Memory B cell (primary cell): ENCODE data around the gene DTNA.
A peak's percentile ranks its signal among the peaks of the same experiment; 100 is the strongest.

ENCODE experiments used
- ATAC-seq: fragments of 150-1000 bp; cut with Tn5 transposase; 2 replicates; pipeline ENCODE4 v1.10.0; 2021; ENCODE audit warnings: low read depth, mild to moderate bottlenecking, moderate library complexity
- DNase-seq, 2 donors: peaks; one replicate each; pipeline ENCODE4 v3.0.0; 2022; ENCODE audit warnings: low spot score in 2 of 2
- H3K27ac Mint-ChIP-seq: one replicate; pipeline ENCODE4 v1.8.0; 2022; ENCODE audit warnings: mild to moderate bottlenecking, moderate library complexity, mixed read lengths
- H3K27me3 Mint-ChIP-seq: one replicate; pipeline ENCODE4 v1.8.0; 2022; ENCODE audit warnings: mixed read lengths
- H3K36me3 Mint-ChIP-seq: one replicate; pipeline ENCODE4 v1.8.0; 2022; ENCODE audit warnings: mild to moderate bottlenecking, mixed read lengths
- H3K4me1 Mint-ChIP-seq: one replicate; pipeline ENCODE4 v1.8.0; 2022; ENCODE audit warnings: mixed read lengths
- H3K4me3 Mint-ChIP-seq: one replicate; pipeline ENCODE4 v1.8.0; 2022; ENCODE audit warnings: mild to moderate bottlenecking, moderate library complexity, mixed read lengths
- H3K9me3 Mint-ChIP-seq: one replicate; pipeline ENCODE4 v1.8.0; 2022; ENCODE audit warnings: mixed read lengths

Gene DTNA

DNA sequence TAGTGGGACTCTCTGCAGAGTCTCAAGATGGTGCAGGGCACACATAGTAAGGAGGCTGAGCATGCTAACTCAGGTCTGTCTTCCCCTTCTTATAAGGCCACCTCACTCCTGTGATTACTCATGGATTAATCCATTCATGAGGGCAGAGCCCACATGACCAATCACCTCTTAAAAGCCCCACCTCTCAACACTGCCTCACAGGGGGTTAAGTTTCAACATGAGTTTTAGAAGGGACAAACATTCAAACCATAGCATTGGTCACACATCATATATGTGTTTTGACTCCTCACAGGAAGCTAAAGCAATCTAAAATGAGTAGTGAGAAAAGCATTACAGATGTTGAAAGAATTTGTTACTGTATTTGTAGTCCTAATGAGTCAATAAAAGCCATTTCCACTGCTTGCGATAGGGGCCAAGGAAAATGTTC is 57.5 kb downstream of the DTNA start:
- Mint-ChIP-seq H3K27me3 (peaks cover 1% of the 10 kb centered on the region), H3K4me1 (no peaks in the 10 kb centered on the region), H3K36me3 (no peaks in the 10 kb centered on the region), H3K9me3 (peaks cover 2% of the 10 kb centered on the region), H3K4me3 (no peak overlapping the region), H3K27ac (no peak overlapping the region)
- DNase-seq (no peak), ATAC-seq (no peak)

DNA sequence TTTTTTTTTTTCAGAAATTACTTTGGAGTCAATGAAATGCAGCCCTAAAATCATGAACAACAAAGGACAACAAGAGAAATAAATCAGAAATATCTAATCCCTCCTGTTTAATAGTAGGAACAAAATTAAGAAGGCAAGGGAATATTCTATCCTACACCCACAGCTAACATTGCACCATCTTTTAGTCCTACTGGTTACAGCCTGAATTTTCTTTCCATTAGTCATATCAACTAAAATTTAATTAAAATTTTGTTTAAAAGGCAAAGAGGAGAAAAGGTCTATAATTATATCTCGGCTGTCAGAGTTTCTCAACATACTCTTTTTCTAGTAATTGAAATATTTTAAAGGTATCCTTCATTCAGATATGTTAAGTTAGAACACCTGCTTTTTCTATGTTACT is 61.9 kb downstream of the DTNA start:
- Mint-ChIP-seq H3K4me3 (no peak overlapping the region), H3K4me1 (no peaks in the 10 kb centered on the region), H3K36me3 (no peaks in the 10 kb centered on the region), H3K9me3 (peaks cover 2% of the 10 kb centered on the region), H3K27ac (no peak overlapping the region), H3K27me3 (peaks cover 6% of the 10 kb centered on the region)
- ATAC-seq = no peak
- DNase-seq = no peak

DNA sequence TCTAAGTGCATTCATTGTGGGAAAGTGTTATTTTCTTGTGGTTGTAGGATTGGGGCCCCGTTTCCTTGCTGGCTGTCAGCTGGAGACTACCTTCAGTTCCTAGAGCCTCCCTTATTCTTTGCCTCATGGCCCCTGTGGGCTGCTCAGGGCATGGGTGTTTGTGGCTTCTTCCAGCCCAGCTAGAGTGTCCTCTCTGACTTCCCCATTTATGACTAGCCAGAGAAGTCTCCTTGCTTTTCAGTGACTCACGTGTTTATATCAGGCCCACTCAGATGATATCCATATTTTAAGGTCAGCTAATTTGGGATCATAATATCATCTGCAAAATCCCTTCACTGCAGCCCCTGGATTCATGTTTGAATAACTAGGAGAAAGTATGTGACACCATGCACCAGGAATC is 62.8 kb downstream of the DTNA start:
- DNase-seq (no peak), ATAC-seq (no peak)
- H3K36me3 Mint-ChIP-seq = no peaks in the 10 kb centered on the region
- no peaks in the 10 kb centered on the region for H3K4me1 Mint-ChIP-seq
- no peak overlapping the region for H3K27ac Mint-ChIP-seq
- peaks cover 2% of the 10 kb centered on the region for H3K9me3 Mint-ChIP-seq
- H3K4me3 Mint-ChIP-seq = no peak overlapping the region
- peaks cover 8% of the 10 kb centered on the region for H3K27me3 Mint-ChIP-seq

DNA sequence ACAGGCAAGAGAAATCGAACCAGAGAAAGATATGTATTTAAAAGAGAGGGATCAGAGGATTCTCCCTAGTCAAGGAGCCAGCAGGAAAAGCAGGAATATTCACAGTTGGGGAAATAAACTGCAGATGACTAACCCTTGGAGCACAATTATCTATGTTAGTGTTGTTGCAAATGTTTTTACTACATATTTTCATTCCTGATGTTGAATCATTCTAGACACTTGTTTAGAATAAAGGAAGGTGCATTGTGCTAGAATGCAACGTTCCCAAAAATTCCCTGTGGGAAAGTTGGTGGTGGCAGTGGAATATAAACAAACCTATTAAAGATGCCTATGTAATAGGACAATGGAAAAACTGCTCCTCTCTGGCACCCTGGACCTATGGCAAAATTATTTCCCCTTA is 63.3 kb downstream of the DTNA start:
- Mint-ChIP-seq H3K27me3 (peaks cover 8% of the 10 kb centered on the region), H3K36me3 (no peaks in the 10 kb centered on the region), H3K4me1 (no peaks in the 10 kb centered on the region), H3K9me3 (no peaks in the 10 kb centered on the region), H3K27ac (no peak overlapping the region), H3K4me3 (no peak overlapping the region)
- no peak for ATAC-seq
- no peak for DNase-seq

DNA sequence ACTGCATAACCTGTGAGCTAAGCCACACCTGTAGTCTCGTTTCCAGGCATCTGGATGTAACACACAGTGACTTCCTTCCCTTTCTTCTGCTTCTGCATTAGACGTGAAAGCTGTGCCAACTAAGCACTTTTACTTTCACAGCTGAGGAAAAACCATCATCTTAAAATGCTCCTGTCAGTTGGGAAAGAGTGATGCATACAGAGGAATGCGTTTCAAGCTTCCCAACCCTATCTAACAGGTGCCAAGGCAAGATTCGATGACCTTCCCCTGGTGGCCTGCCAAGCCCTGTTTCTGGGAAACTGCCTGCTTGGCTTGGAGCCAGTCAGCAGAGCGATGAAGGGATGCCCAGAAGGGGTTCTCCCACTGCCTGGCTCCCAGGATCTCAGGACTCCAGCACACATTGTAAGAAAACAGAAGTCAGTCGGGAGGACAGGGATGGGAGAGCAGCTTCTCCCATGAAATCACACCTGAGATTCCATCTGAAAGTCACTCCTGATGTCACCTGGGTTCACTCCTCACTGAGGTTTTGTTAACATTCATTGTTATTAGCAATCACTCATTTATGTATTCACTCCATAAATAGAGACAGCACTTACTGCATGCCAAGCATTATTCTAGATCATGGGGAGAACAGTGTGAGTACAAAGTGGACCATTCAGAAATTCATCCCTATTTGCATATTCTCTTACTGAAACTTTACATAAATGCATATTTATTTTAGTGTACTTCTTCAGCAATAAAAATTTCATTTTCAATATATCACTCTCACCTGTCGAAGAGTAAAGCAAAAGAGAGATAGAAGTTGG is 64.1 kb downstream of the DTNA start:
- Mint-ChIP-seq H3K9me3 (no peaks in the 10 kb centered on the region), H3K36me3 (no peaks in the 10 kb centered on the region), H3K27ac (no peak overlapping the region), H3K4me3 (no peak overlapping the region), H3K27me3 (peaks cover 8% of the 10 kb centered on the region), H3K4me1 (no peaks in the 10 kb centered on the region)
- no peak for ATAC-seq
- no peak for DNase-seq

DNA sequence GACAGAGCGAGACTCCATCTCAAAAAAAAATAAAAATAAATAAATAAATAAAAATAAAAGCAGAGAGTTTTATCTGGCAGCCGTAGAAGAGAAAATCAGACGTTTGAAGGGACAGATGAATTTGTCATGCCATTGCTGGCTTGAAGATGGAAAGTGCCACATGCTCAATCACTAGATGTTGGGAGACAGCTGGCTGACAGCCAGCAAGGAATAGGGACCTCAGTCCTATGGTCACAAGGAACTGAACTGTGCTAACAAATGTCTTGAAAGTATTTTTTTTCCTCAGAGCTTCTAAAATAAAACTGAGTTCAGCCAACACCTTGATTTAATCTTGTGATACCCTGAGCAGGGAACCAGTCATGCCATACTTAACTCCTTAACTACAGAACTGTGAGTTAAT is 65.4 kb downstream of the DTNA start:
- Mint-ChIP-seq H3K4me1 (no peaks in the 10 kb centered on the region), H3K4me3 (no peak overlapping the region), H3K27me3 (peaks cover 8% of the 10 kb centered on the region), H3K9me3 (no peaks in the 10 kb centered on the region), H3K27ac (no peak overlapping the region), H3K36me3 (no peaks in the 10 kb centered on the region)
- ATAC-seq = no peak
- DNase-seq = no peak

DNA sequence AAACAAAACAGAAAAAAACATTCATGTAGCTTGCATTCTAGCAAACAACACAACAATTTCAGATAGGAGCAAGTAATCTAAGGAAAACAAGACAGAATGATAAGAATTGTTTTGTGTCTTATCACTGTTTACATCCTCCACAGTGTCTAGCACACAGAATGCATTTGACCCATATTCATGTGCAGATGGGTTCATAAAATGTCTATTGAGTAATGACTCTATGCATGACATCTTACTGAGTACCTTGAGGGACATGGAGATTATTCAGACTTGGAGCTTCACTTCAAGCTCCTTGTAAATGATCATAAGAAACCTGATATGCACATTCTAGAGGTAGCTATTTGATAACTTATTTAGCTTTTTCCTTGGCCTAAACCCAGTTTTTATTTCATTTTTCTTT is 69.0 kb downstream of the DTNA start:
- Mint-ChIP-seq H3K27ac (no peak overlapping the region), H3K9me3 (no peaks in the 10 kb centered on the region), H3K4me1 (no peaks in the 10 kb centered on the region), H3K4me3 (no peak overlapping the region), H3K27me3 (peaks cover 7% of the 10 kb centered on the region), H3K36me3 (no peaks in the 10 kb centered on the region)
- ATAC-seq = no peak
- no peak for DNase-seq

DNA sequence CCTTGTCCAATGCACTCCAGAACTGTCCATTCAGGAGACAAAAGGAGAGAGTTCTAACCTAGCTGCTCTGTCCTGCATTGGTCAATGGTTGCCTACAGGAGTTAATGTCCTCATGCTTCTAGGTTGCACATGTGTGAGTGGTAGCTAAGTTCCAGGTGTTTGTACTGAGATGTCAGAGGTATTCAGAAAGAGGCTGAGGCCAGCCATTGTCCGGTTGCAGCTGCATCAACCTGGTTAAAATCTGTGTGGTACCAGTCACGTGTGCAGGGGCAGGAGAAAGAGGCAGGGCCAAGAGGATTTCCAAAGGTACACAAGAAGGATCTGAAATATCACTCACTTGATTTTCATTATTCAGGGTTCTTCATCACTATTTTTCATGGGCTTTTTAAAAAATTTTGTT is 70.8 kb downstream of the DTNA start:
- no peak for DNase-seq
- ATAC-seq = no peak
- Mint-ChIP-seq H3K27me3 (peaks cover 5% of the 10 kb centered on the region), H3K4me3 (no peak overlapping the region), H3K27ac (no peak overlapping the region), H3K36me3 (no peaks in the 10 kb centered on the region), H3K9me3 (no peaks in the 10 kb centered on the region), H3K4me1 (no peaks in the 10 kb centered on the region)

DNA sequence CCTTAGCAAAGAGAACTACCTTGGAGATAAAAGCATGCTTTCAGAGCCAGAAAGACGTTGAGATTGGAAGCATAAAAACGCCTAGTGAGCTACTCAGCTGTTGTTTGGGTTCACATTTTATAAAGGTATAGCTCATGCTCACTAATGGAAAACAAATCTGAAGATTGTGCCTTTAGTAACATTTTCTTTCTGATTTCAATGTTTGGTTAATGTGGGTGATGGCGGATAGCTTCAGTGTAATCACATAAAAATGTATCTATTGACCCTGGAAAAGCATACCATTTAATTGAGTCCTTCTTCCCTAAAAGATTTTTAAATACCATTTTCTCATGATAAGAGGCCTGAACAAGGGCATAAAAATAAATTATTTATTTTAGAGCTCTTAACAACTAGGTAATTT is 73.4 kb downstream of the DTNA start:
- no peak for DNase-seq
- Mint-ChIP-seq H3K27ac (no peak overlapping the region), H3K4me1 (no peaks in the 10 kb centered on the region), H3K4me3 (no peak overlapping the region), H3K27me3 (peaks cover 4% of the 10 kb centered on the region), H3K36me3 (no peaks in the 10 kb centered on the region), H3K9me3 (no peaks in the 10 kb centered on the region)
- no peak for ATAC-seq

DNA sequence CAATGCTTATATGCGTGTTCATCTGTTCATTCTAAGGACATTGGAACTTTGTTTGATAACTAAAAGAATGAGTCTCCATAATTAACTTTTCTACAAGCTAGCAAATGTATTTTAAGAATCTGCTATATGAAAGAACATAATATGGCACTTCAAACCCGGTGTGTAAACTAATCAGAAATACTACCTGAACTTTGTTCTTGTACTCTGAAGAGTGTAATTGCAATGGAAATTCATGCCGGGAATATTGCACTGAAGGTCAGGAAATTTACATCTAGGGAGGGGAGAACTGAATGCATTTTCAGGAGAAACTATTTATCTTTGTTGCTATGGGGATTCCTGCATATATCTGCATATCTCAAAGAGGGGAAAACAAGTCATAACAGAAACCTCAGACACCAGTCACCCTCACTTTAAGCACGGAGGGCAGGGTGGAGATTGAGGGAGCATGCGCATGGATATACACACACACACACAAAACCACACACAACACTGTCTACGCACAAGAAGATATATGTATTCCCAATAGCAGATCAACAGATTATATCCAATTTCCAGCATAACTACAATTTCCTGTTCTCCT is 76.2 kb downstream of the DTNA start:
- Mint-ChIP-seq H3K4me3 (no peak overlapping the region), H3K27ac (no peak overlapping the region), H3K36me3 (no peaks in the 10 kb centered on the region), H3K27me3 (peaks cover 13% of the 10 kb centered on the region), H3K4me1 (no peaks in the 10 kb centered on the region), H3K9me3 (no peaks in the 10 kb centered on the region)
- ATAC-seq (no peak), DNase-seq (no peak)

DNA sequence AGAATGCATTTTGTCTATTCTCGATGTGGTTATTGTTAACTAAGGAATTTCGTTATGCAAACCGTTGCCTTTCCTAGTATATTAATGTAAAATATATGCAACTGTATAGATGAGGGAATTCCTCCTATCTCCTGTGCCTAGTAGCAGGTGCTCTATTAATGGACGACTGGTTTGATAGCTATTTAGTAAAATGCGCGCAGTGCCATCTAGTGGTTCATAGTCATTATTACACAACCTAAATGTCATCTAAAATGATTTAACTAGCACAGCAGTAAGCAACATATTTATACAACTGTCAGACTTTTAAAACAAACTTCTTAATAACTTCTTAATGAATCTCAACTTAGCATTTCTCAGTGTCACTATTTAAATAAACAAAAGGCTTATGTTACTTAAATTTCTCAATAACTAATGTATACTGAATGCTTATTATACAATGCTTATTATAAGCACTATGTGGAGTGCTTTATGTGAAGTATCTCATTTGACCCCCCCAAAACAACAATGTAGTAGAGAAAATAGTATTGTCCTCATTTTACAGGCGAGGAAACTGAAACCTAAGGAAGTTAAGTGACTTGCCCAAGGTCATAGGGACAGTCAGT is 77.9 kb downstream of the DTNA start:
- peaks cover 13% of the 10 kb centered on the region for H3K27me3 Mint-ChIP-seq
- H3K4me3 Mint-ChIP-seq = no peak overlapping the region
- DNase-seq (peak in 1 of 2 donors; percentile 21), ATAC-seq (no peak)
- no peaks in the 10 kb centered on the region for H3K36me3 Mint-ChIP-seq
- no peak overlapping the region for H3K27ac Mint-ChIP-seq
- H3K4me1 Mint-ChIP-seq = no peaks in the 10 kb centered on the region
- peaks cover 2% of the 10 kb centered on the region for H3K9me3 Mint-ChIP-seq

DNA sequence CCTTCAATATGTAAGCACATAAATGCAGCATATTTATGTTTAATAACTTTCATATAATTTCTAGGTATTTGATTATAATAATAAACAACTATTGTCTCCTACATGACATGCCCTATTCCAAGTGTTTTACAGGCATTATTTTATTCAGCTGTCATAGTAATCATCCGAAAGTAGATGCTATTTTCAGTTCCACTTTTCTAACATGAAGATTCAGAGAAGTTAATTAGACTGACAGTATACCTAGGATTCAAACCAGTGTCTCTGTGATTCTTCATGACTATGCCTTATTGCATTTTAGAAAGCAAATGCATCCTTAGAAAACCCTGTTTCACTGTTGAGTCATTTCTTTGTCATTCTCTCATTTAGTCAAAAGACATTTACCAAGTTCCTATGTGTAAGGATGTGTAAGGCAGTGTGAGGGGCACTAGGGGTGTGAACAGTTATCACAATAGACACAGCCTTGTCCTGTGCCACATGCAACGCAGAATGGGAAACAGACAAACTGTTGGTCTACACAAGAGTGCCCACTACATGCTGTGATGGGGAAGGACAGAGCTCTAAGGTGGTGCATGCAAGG is 79.8 kb downstream of the DTNA start:
- H3K9me3 Mint-ChIP-seq = peaks cover 2% of the 10 kb centered on the region
- H3K4me3 Mint-ChIP-seq = no peak overlapping the region
- DNase-seq (no peak), ATAC-seq (no peak)
- peaks cover 13% of the 10 kb centered on the region for H3K27me3 Mint-ChIP-seq
- H3K36me3 Mint-ChIP-seq = no peaks in the 10 kb centered on the region
- peaks cover 2% of the 10 kb centered on the region for H3K4me1 Mint-ChIP-seq
- H3K27ac Mint-ChIP-seq = no peak overlapping the region

DNA sequence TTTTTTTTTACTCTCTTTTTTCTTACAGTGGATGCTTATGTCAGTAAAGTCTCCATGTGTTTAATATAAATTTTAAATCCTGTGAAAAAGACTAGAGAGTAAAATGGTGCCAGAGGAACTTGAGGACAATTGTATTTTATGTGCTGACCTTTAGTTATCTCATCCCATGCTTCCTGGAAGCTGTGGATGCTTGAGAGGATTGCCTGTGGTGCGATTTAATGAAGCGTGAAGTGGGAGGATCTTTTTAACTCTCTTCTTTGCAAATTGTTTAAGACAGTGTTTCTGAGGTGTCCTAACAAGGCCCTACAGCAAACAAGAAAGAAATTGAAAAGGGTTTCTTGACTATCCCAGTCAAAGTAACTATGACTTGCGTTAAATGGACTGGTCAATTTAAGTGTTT is 84.2 kb downstream of the DTNA start:
- ATAC-seq (no peak), DNase-seq (no peak)
- H3K4me1 Mint-ChIP-seq = peaks cover 2% of the 10 kb centered on the region
- no peak overlapping the region for H3K27ac Mint-ChIP-seq
- H3K36me3 Mint-ChIP-seq = no peaks in the 10 kb centered on the region
- H3K9me3 Mint-ChIP-seq = peaks cover 2% of the 10 kb centered on the region
- H3K27me3 Mint-ChIP-seq = peaks cover 10% of the 10 kb centered on the region
- H3K4me3 Mint-ChIP-seq = no peak overlapping the region

DNA sequence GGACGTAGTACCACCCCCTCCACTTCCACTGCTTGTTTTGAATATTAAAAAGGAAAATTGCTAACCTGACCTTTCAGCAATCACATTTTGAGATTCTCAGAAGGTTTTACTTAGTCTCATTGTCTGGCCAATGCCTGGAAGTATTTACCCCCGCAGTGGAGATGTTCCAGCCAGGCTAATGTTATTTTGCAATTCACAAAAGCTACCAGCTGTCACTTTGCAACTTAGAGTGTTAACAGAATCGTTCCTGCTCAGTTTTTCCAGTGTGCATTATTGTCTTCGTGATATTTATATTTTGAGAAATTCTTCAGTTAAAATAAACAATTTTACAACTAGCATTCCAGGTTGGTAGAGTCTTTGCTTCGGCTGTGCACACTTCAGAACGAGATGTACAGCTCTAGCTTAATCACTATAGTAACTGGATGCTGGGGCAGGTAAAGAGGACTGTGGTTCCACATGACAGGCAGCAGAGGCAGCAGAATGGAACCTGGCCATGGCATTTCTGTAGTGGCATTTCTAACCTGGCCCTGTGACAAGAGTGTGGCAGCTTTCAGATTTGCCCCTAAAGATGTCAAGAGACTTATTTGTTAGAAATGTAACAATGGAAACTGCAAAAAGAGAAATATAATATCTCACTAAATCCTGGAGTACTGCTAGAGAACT is 85.1 kb downstream of the DTNA start:
- Mint-ChIP-seq H3K36me3 (no peaks in the 10 kb centered on the region), H3K27me3 (peaks cover 6% of the 10 kb centered on the region), H3K4me1 (peaks cover 2% of the 10 kb centered on the region), H3K27ac (no peak overlapping the region), H3K9me3 (peaks cover 2% of the 10 kb centered on the region), H3K4me3 (no peak overlapping the region)
- ATAC-seq (no peak), DNase-seq (no peak)
